ENCODE measurements around the gene RITA1.

The RITA1 gene

GRCh38 chr12:113179023-113179422 lies 6.5 kb upstream of the RITA1 start:
- no peak overlapping the region for H3K27ac ChIP-seq
- peaks cover 69% of the 10 kb centered on the region for H3K36me3 ChIP-seq
- TF ChIP-seq CTCF (IDR thresholded peaks at IDR 0.05; ENCODE audit: low read depth, low read length) = no peak
- no peak for DNase-seq
- H3K9me3 ChIP-seq (ENCODE audit: severe bottlenecking) = no peaks in the 10 kb centered on the region
- no peaks in the 10 kb centered on the region for H3K27me3 ChIP-seq (ENCODE audit: insufficient read depth, low read depth, severe bottlenecking)
- H3K4me3 ChIP-seq (ENCODE audit: low read depth, low read length) = no peak overlapping the region

- Histone ChIP-seq H3K27ac (no peak overlapping the region), H3K36me3 (peaks cover 61% of the 10 kb centered on the region), H3K9me3 (ENCODE audit: severe bottlenecking) (no peaks in the 10 kb centered on the region), H3K4me3 (ENCODE audit: low read depth, low read length) (no peak overlapping the region), H3K27me3 (ENCODE audit: insufficient read depth, low read depth, severe bottlenecking) (no peaks in the 10 kb centered on the region)
- TF ChIP-seq CTCF (IDR thresholded peaks at IDR 0.05; ENCODE audit: low read depth, low read length) = no peak
- peak; percentile 44 for DNase-seq
Observed at GRCh38 chr12:113180333-113180732, 5.2 kb upstream of the RITA1 start.

- no peak for TF ChIP-seq CTCF (IDR thresholded peaks at IDR 0.05; ENCODE audit: low read depth, low read length)
- Histone ChIP-seq H3K4me3 (ENCODE audit: low read depth, low read length) (no peak overlapping the region), H3K9me3 (ENCODE audit: severe bottlenecking) (no peaks in the 10 kb centered on the region), H3K27ac (no peak overlapping the region), H3K36me3 (peaks cover 56% of the 10 kb centered on the region), H3K27me3 (ENCODE audit: insufficient read depth, low read depth, severe bottlenecking) (no peaks in the 10 kb centered on the region)
- no peak for DNase-seq
Observed at GRCh38 chr12:113181975-113182374, 3.5 kb upstream of the RITA1 start.

- Histone ChIP-seq H3K27me3 (ENCODE audit: insufficient read depth, low read depth, severe bottlenecking) (no peaks in the 10 kb centered on the region), H3K36me3 (peaks cover 52% of the 10 kb centered on the region), H3K9me3 (ENCODE audit: severe bottlenecking) (no peaks in the 10 kb centered on the region), H3K4me3 (ENCODE audit: low read depth, low read length) (no peak overlapping the region), H3K27ac (no peak overlapping the region)
- no peak for DNase-seq
- TF ChIP-seq CTCF (IDR thresholded peaks at IDR 0.05; ENCODE audit: low read depth, low read length) = no peak
Observed at GRCh38 chr12:113183030-113183589, 2.4 kb upstream of the RITA1 start.

GRCh38 chr12:113184098-113184899 lies 1.2 kb upstream of the RITA1 start:
- H3K36me3 ChIP-seq = peaks cover 48% of the 10 kb centered on the region
- no peak overlapping the region for H3K27ac ChIP-seq

More at GRCh38 chr12:113184098-113184899, 1.2 kb upstream of the RITA1 start:
- peak overlapping the region; percentile 96 for H3K4me3 ChIP-seq (ENCODE audit: low read depth, low read length)
- no peak for TF ChIP-seq CTCF (IDR thresholded peaks at IDR 0.05; ENCODE audit: low read depth, low read length)
- H3K9me3 ChIP-seq (ENCODE audit: severe bottlenecking) = no peaks in the 10 kb centered on the region
- no peak for DNase-seq
- H3K27me3 ChIP-seq (ENCODE audit: insufficient read depth, low read depth, severe bottlenecking) = no peaks in the 10 kb centered on the region
